HepG2 (cell line): ENCODE measurements around the gene SEPTIN3.

ENCODE experiments used
- POLR2AphosphoS5 ChIP-seq: IDR thresholded peaks from 2 replicates; pipeline ENCODE4 v1.6.1; 2012; ENCODE audit warnings: low read depth, low read length
- ZNF878 ChIP-seq: sonication (generic); formaldehyde crosslinking; IDR thresholded peaks from 2 replicates; pipeline ENCODE4 v1.8.1; 2023; ENCODE audit warnings: mild to moderate bottlenecking, missing genetic modification reagents, moderate library complexity
- TF ChIP-seq, protein P1 (sequence below): sonication (generic); formaldehyde crosslinking; IDR thresholded peaks from 2 replicates; pipeline ENCODE4 v1.5.0; 2020; ENCODE audit warnings: mild to moderate bottlenecking, missing genetic modification reagents, moderate library complexity

DNA sequence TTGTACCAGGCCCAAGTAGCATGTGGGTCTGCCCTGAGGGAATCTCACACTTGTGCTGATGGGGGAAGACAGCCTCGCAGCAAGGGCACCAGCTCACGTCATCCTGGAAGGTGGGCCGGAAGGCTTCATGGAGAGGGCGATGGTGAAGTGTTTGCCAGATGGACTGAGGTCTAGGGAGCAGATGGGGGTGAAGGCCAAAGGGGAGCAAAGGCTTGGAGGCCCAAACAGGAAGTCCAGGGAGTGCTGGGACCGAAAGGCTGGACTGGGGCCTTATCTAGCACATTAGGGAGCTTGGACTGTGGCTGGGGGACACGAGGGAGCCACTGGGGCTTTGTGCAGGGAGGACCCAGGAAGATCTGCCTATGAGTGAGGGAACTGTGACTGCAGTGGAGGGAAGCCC is 41.4 kb upstream of the SEPTIN3 start:
- TF ChIP-seq ZNF878 (CRISPR knock-in tag) (no peak), POLR2AphosphoS5 (no peak)
- TF ChIP-seq, protein P1, sequence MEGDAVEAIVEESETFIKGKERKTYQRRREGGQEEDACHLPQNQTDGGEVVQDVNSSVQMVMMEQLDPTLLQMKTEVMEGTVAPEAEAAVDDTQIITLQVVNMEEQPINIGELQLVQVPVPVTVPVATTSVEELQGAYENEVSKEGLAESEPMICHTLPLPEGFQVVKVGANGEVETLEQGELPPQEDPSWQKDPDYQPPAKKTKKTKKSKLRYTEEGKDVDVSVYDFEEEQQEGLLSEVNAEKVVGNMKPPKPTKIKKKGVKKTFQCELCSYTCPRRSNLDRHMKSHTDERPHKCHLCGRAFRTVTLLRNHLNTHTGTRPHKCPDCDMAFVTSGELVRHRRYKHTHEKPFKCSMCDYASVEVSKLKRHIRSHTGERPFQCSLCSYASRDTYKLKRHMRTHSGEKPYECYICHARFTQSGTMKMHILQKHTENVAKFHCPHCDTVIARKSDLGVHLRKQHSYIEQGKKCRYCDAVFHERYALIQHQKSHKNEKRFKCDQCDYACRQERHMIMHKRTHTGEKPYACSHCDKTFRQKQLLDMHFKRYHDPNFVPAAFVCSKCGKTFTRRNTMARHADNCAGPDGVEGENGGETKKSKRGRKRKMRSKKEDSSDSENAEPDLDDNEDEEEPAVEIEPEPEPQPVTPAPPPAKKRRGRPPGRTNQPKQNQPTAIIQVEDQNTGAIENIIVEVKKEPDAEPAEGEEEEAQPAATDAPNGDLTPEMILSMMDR, result no peak
